GM12873 (cell line): ENCODE data around the gene RYR3.

Experiments
- CTCF ChIP-seq: IDR thresholded peaks from 2 replicates; pipeline ENCODE4 v1.5.1; 2012; ENCODE audit warnings: low read depth, mild to moderate bottlenecking, moderate library complexity, low read length, control low read depth; ENCODE audit not compliant: insufficient read depth; ENCODE audit errors: missing control alignments

Gene RYR3

GRCh38 chr15:33846862-33847261 lies 536.1 kb downstream of the RYR3 start:
- no peak for TF ChIP-seq CTCF

- TF ChIP-seq CTCF = no peak
Observed at GRCh38 chr15:33848011-33848410, 537.2 kb downstream of the RYR3 start.

- TF ChIP-seq CTCF = no peak
Observed at GRCh38 chr15:33851079-33851478, 540.3 kb downstream of the RYR3 start.

- TF ChIP-seq CTCF = no peak
Observed at GRCh38 chr15:33852094-33852493, 541.3 kb downstream of the RYR3 start.

- no peak for TF ChIP-seq CTCF
Observed at GRCh38 chr15:33852570-33852969, 541.8 kb downstream of the RYR3 start.

- no peak for TF ChIP-seq CTCF
Observed at GRCh38 chr15:33857726-33858125, 547.0 kb downstream of the RYR3 start.

GRCh38 chr15:33858836-33859235 lies 548.1 kb downstream of the RYR3 start:
- no peak for TF ChIP-seq CTCF
